Measurements from ENCODE around the gene SLC7A4.

DNA sequence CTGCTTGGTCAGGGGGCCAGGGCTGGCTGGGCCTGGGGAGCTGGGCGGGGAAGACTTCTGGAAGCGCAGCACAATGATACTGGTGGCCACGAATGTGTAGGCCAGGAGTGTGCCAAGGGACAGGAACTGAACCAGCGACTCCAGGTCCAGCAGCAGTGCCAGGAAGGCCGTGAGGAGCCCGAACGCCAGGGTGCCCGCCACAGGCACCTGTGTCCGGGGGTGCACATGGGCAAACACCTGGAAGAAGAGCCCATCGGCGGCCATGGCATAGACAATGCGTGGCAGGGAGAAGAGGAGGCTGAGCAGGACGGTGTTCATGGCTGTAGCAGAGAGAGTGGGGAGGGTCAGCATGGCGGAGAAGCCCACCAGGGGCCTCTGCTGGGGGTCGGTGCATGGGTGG is 2.3 kb downstream of the SLC7A4 start:
- TF ChIP-seq, protein P1, sequence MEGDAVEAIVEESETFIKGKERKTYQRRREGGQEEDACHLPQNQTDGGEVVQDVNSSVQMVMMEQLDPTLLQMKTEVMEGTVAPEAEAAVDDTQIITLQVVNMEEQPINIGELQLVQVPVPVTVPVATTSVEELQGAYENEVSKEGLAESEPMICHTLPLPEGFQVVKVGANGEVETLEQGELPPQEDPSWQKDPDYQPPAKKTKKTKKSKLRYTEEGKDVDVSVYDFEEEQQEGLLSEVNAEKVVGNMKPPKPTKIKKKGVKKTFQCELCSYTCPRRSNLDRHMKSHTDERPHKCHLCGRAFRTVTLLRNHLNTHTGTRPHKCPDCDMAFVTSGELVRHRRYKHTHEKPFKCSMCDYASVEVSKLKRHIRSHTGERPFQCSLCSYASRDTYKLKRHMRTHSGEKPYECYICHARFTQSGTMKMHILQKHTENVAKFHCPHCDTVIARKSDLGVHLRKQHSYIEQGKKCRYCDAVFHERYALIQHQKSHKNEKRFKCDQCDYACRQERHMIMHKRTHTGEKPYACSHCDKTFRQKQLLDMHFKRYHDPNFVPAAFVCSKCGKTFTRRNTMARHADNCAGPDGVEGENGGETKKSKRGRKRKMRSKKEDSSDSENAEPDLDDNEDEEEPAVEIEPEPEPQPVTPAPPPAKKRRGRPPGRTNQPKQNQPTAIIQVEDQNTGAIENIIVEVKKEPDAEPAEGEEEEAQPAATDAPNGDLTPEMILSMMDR (IDR thresholded peaks at IDR 0.05), result no peak
- TF ChIP-seq POLR2AphosphoS5 (IDR thresholded peaks at IDR 0.05), result no peak
- no peak for TF ChIP-seq POLR2A (IDR thresholded peaks at IDR 0.05)

Measured in upper lobe of left lung (tissue), 4 donors.